ENCODE results near the gene NHSL2.

NHSL2 gene

GRCh38 chrX:72080800-72081199 lies 170.2 kb downstream of the NHSL2 start:
- DNase-seq = no peak

GRCh38 chrX:72081605-72082320 lies 171.1 kb downstream of the NHSL2 start:
- no peak for DNase-seq

- DNase-seq = no peak
These were observed 172.6 kb downstream of the NHSL2 start for GRCh38 chrX:72083291-72083690.

- DNase-seq = no peak
These were observed 173.5 kb downstream of the NHSL2 start for GRCh38 chrX:72084114-72084513.

- DNase-seq = no peak
These were observed 176.3 kb downstream of the NHSL2 start for GRCh38 chrX:72086995-72087394.

- no peak for DNase-seq
These were observed 178.1 kb downstream of the NHSL2 start for GRCh38 chrX:72088761-72089160.

GRCh38 chrX:72089254-72089653 lies 178.6 kb downstream of the NHSL2 start:
- DNase-seq = no peak

- DNase-seq = peak; percentile 35 to 40
These were observed 184.2 kb downstream of the NHSL2 start for GRCh38 chrX:72094894-72095293.

- DNase-seq = no peak
These were observed 184.7 kb downstream of the NHSL2 start for GRCh38 chrX:72095370-72095769.

- peak; percentile 53 to 64 for DNase-seq
These were observed 186.5 kb downstream of the NHSL2 start for GRCh38 chrX:72097098-72097497.

- peak in 1 of 2 donors; percentile 24 for DNase-seq
These were observed 189.6 kb downstream of the NHSL2 start for GRCh38 chrX:72100051-72100755.

GRCh38 chrX:72100824-72101351 lies 190.2 kb downstream of the NHSL2 start:
- peak; percentile 88 to 94 for DNase-seq

GRCh38 chrX:72101597-72102037 lies 191.0 kb downstream of the NHSL2 start:
- peak; percentile 45 to 69 for DNase-seq

GRCh38 chrX:72102126-72102525 lies 191.5 kb downstream of the NHSL2 start:
- no peak for DNase-seq

- no peak for DNase-seq
These were observed 192.1 kb downstream of the NHSL2 start for GRCh38 chrX:72102760-72103159.

- DNase-seq = peak; percentile 25 to 38
These were observed 194.8 kb downstream of the NHSL2 start for GRCh38 chrX:72105436-72105835.

- peak; percentile 40 to 60 for DNase-seq
These were observed 196.7 kb downstream of the NHSL2 start for GRCh38 chrX:72107320-72107719.

GRCh38 chrX:72107841-72108595 lies 197.4 kb downstream of the NHSL2 start:
- DNase-seq = peak; percentile 33 to 35

- no peak for DNase-seq
These were observed 198.0 kb downstream of the NHSL2 start for GRCh38 chrX:72108666-72109065.

- peak in 1 of 2 donors; percentile 39 for DNase-seq
These were observed 199.6 kb downstream of the NHSL2 start for GRCh38 chrX:72110051-72110875.

- DNase-seq = no peak
These were observed 200.4 kb downstream of the NHSL2 start for GRCh38 chrX:72110876-72111708.

Measured in inflammatory macrophage (primary cell).